ENCODE data around the gene ZBTB3.
A peak's percentile ranks its signal among the peaks of the same experiment; 100 is the strongest.
"Not testable (repeated sequence)": the region's sequence is repeated elsewhere in the genome, so short reads cannot be mapped to it uniquely, and the experiment has no call there.

ZBTB3 gene

GRCh38 chr11:62713343-62713742 lies 40.6 kb downstream of the ZBTB3 start:
- DNase-seq, result no peak

GRCh38 chr11:62712861-62713260 lies 41.1 kb downstream of the ZBTB3 start:
- peak in 1 of 5 donors; percentile 64 for DNase-seq

GRCh38 chr11:62712276-62712812 lies 41.6 kb downstream of the ZBTB3 start:
- DNase-seq, result no peak

- peak in 1 of 5 donors; percentile 20 for DNase-seq
Observed at GRCh38 chr11:62710001-62710345, 44.0 kb downstream of the ZBTB3 start.

- DNase-seq, result peak; percentile 93 to 98 (median 96)
Observed at GRCh38 chr11:62709247-62710000, 44.5 kb downstream of the ZBTB3 start.

- peak in 3 of 5 donors; percentile 29 to 36 (median 30) for DNase-seq
Observed at GRCh38 chr11:62708793-62709192, 45.2 kb downstream of the ZBTB3 start.

GRCh38 chr11:62708392-62708791 lies 45.6 kb downstream of the ZBTB3 start:
- DNase-seq, result no peak

- no peak for DNase-seq
Observed at GRCh38 chr11:62707277-62707861, 46.6 kb downstream of the ZBTB3 start, which contains the start of the genes BSCL2 and GNG3. BSCL2 (minus strand) TSS chr11:62707424; CDS start chr11:62707195, 229 bp downstream. GNG3 (plus strand) TSS chr11:62707676; CDS start chr11:62708296, 620 bp downstream.

- no peak for DNase-seq
Observed at GRCh38 chr11:62706850-62707247, 47.1 kb downstream of the ZBTB3 start.

GRCh38 chr11:62705880-62706849 lies 47.8 kb downstream of the ZBTB3 start:
- peak; percentile 91 to 96 (median 92) for DNase-seq

- no peak for DNase-seq
Observed at GRCh38 chr11:62705413-62705812, 48.5 kb downstream of the ZBTB3 start.

GRCh38 chr11:62703921-62704320 lies 50.0 kb downstream of the ZBTB3 start:
- DNase-seq, result not testable (repeated sequence)

GRCh38 chr11:62702246-62702645 lies 51.7 kb downstream of the ZBTB3 start:
- DNase-seq, result no peak
